ENCODE data around the gene CD59. TPM values are rescaled to one million over a fixed set of nuclear protein-coding genes. Genes with fewer than 3 reads are reported as not detected.
"Not testable (repeated sequence)": the region's sequence is repeated elsewhere in the genome, so short reads cannot be mapped to it uniquely, and the experiment has no call there.

CD59 gene
- total RNA-seq, 1 experiment from 2014 or later, result 204 TPM

- H3K36me3 ChIP-seq (ENCODE audit: insufficient read depth, low read length, poor library complexity, severe bottlenecking), result no peaks in the 10 kb centered on the region
- BruUV-seq (replicated peaks), result no TSS peak
- H3K4me1 ChIP-seq (ENCODE audit: insufficient read depth, low read length, poor library complexity, severe bottlenecking), result peaks cover 10% of the 10 kb centered on the region
- intact Hi-C loops (cut with micrococcal nuclease; ENCODE audit: unreplicated experiment), result no loop called here
- CTCF ChIA-PET, result no interaction called here
- no peak for DNase-seq (ENCODE audit: low spot score)
- no peak overlapping the region for H3K27ac ChIP-seq (ENCODE audit: low read depth, low read length, poor library complexity, severe bottlenecking)
- TF ChIP-seq CTCF (conservative IDR thresholded peaks at IDR 0.05; ENCODE audit: low read depth, low read length) (no peak), EZH2 (IDR thresholded peaks at IDR 0.05; ENCODE audit: borderline replicate concordance, low read depth, low read length, poor library complexity, severe bottlenecking) (no peak)
- no peaks in the 10 kb centered on the region for H3K9me3 ChIP-seq (ENCODE audit: low read depth, low read length, poor library complexity, severe bottlenecking)
- no peak overlapping the region for H3K4me3 ChIP-seq (ENCODE audit: low read depth, low read length, poor library complexity, severe bottlenecking)
- POLR2A ChIA-PET (ENCODE audit: low non-redundant PET), result no interaction called here
- no peaks in the 10 kb centered on the region for H3K27me3 ChIP-seq (replicated peaks; ENCODE audit: insufficient read depth, low read depth, low read length, poor library complexity)
Observed at GRCh38 chr11:33664827-33665226, 71.4 kb downstream of the CD59 start.

GRCh38 chr11:33664166-33664565, 72.1 kb downstream of the CD59 start:
- Histone ChIP-seq H3K9me3 (ENCODE audit: low read depth, low read length, poor library complexity, severe bottlenecking) (no peaks in the 10 kb centered on the region), H3K27me3 (replicated peaks; ENCODE audit: insufficient read depth, low read depth, low read length, poor library complexity) (no peaks in the 10 kb centered on the region), H3K27ac (ENCODE audit: low read depth, low read length, poor library complexity, severe bottlenecking) (no peak overlapping the region), H3K4me3 (ENCODE audit: low read depth, low read length, poor library complexity, severe bottlenecking) (no peak overlapping the region), H3K4me1 (ENCODE audit: insufficient read depth, low read length, poor library complexity, severe bottlenecking) (peaks cover 10% of the 10 kb centered on the region), H3K36me3 (ENCODE audit: insufficient read depth, low read length, poor library complexity, severe bottlenecking) (no peaks in the 10 kb centered on the region)
- ChIA-PET POLR2A (ENCODE audit: low non-redundant PET) (no interaction called here), CTCF (no interaction called here)
- no peak for TF ChIP-seq EZH2 (IDR thresholded peaks at IDR 0.05; ENCODE audit: borderline replicate concordance, low read depth, low read length, poor library complexity, severe bottlenecking)
- TF ChIP-seq CTCF (conservative IDR thresholded peaks at IDR 0.05; ENCODE audit: low read depth, low read length), result no peak
- DNase-seq (ENCODE audit: low spot score), result no peak
- intact Hi-C loops (cut with micrococcal nuclease; ENCODE audit: unreplicated experiment), result no loop called here
- no TSS peak for BruUV-seq (replicated peaks)

- DNase-seq (ENCODE audit: low spot score), result no peak
- Histone ChIP-seq H3K27ac (ENCODE audit: low read depth, low read length, poor library complexity, severe bottlenecking) (no peak overlapping the region), H3K36me3 (ENCODE audit: insufficient read depth, low read length, poor library complexity, severe bottlenecking) (no peaks in the 10 kb centered on the region), H3K4me1 (ENCODE audit: insufficient read depth, low read length, poor library complexity, severe bottlenecking) (peaks cover 6% of the 10 kb centered on the region), H3K27me3 (replicated peaks; ENCODE audit: insufficient read depth, low read depth, low read length, poor library complexity) (no peaks in the 10 kb centered on the region), H3K4me3 (ENCODE audit: low read depth, low read length, poor library complexity, severe bottlenecking) (no peak overlapping the region), H3K9me3 (ENCODE audit: low read depth, low read length, poor library complexity, severe bottlenecking) (no peaks in the 10 kb centered on the region)
- BruUV-seq (replicated peaks), result no TSS peak
- ChIA-PET CTCF (no interaction called here), POLR2A (ENCODE audit: low non-redundant PET) (no interaction called here)
- intact Hi-C loops (cut with micrococcal nuclease; ENCODE audit: unreplicated experiment), result no loop called here
- TF ChIP-seq EZH2 (IDR thresholded peaks at IDR 0.05; ENCODE audit: borderline replicate concordance, low read depth, low read length, poor library complexity, severe bottlenecking) (no peak), CTCF (conservative IDR thresholded peaks at IDR 0.05; ENCODE audit: low read depth, low read length) (no peak)
Observed at GRCh38 chr11:33663121-33663520, 73.1 kb downstream of the CD59 start.

- H3K4me3 ChIP-seq (ENCODE audit: low read depth, low read length, poor library complexity, severe bottlenecking); BruUV-seq (replicated peaks): not testable (repeated sequence)
Observed at GRCh38 chr11:33661526-33661925, 74.7 kb downstream of the CD59 start.

More at GRCh38 chr11:33661526-33661925, 74.7 kb downstream of the CD59 start:
- intact Hi-C loops (cut with micrococcal nuclease; ENCODE audit: unreplicated experiment); DNase-seq (ENCODE audit: low spot score); H3K27me3 ChIP-seq (replicated peaks; ENCODE audit: insufficient read depth, low read depth, low read length, poor library complexity); H3K27ac ChIP-seq (ENCODE audit: low read depth, low read length, poor library complexity, severe bottlenecking); POLR2A ChIA-PET (ENCODE audit: low non-redundant PET); H3K36me3 ChIP-seq (ENCODE audit: insufficient read depth, low read length, poor library complexity, severe bottlenecking); H3K9me3 ChIP-seq (ENCODE audit: low read depth, low read length, poor library complexity, severe bottlenecking): not testable (repeated sequence)
- CTCF ChIA-PET, result interaction anchor here (0.7 kb wide), 1 partner anchor 40 kb away, joined by 9 read pairs; no protein-coding TSS in a partner anchor
- peaks cover 10% of the 10 kb centered on the region for H3K4me1 ChIP-seq (ENCODE audit: insufficient read depth, low read length, poor library complexity, severe bottlenecking)
